CD14-positive monocyte (primary cell): Measurements from ENCODE around the gene RPS6KA2. TPM values are rescaled to one million over a fixed set of nuclear protein-coding genes. Genes with fewer than 3 reads are reported as not detected.
A peak's percentile ranks its signal among the peaks of the same experiment; 100 is the strongest.

ENCODE experiments used
- DNase-seq, 3 donors: peaks; one replicate each; pipeline ENCODE4 v3.0.0-alpha.2; 2011 to 2022
- H2AFZ ChIP-seq: 2 replicates; pipeline ENCODE4 v1.6.0; 2012; ENCODE audit warnings: mild to moderate bottlenecking, low read depth, low read length, inconsistent platforms; ENCODE audit not compliant: insufficient read depth, poor library complexity, severe bottlenecking
- H3K27ac ChIP-seq, 2 donors: 1 replicate in 1 of 2; 2 replicates in 1 of 2; pipeline ENCODE4 v1.5.1; 2012 to 2013; ENCODE audit warnings: low read length in 2 of 2, control low read depth in 1 of 2, inconsistent platforms in 1 of 2, low read depth in 1 of 2, mild to moderate bottlenecking in 1 of 2
- H3K27me3 ChIP-seq, 2 donors: one replicate each; pipeline versions ENCODE4 v1.6.0 to v1.6.1; 2011 to 2013; ENCODE audit warnings: low read length in 2 of 2; ENCODE audit not compliant: control insufficient read depth in 2 of 2, insufficient read depth in 2 of 2
- H3K36me3 ChIP-seq, 2 donors: replicated peaks in 1 of 2; 1 replicate in 1 of 2; 2 replicates in 1 of 2; pipeline versions ENCODE4 v1.5.1 to v1.6.1; 2012 to 2013; ENCODE audit warnings: low read length in 2 of 2, control low read depth in 1 of 2, inconsistent platforms in 1 of 2, mild to moderate bottlenecking in 1 of 2; ENCODE audit not compliant: insufficient read depth in 2 of 2, control insufficient read depth in 1 of 2
- H3K4me1 ChIP-seq, 2 donors: 1 replicate in 1 of 2; 2 replicates in 1 of 2; pipeline versions ENCODE4 v1.5.1 to v1.6.1; 2012 to 2013; ENCODE audit warnings: low read length in 2 of 2, control low read depth in 1 of 2, inconsistent platforms in 1 of 2, mild to moderate bottlenecking in 1 of 2, moderate library complexity in 1 of 2; ENCODE audit not compliant: insufficient read depth in 2 of 2, control insufficient read depth in 1 of 2
- H3K4me2 ChIP-seq: replicated peaks from 2 replicates; pipeline ENCODE3; 2012; ENCODE audit warnings: low read length, moderate library complexity, mild to moderate bottlenecking; ENCODE audit not compliant: poor library complexity, severe bottlenecking; ENCODE audit errors: extremely low read depth
- H3K4me3 ChIP-seq, 3 experiments: fragments of 200-600 bp in 1 of 3; sonication (generic) in 1 of 3; replicated peaks in 1 of 3; 1 replicate in 2 of 3; 2 replicates in 1 of 3; pipeline ENCODE4 v1.5.1; 2011 to 2013; ENCODE audit warnings: low read length in 3 of 3, mild to moderate bottlenecking in 3 of 3, control low read depth in 2 of 3, low read depth in 2 of 3, inconsistent platforms in 1 of 3, moderate library complexity in 1 of 3
- H3K79me2 ChIP-seq: 2 replicates; pipeline ENCODE4 v1.6.0; 2012; ENCODE audit warnings: mild to moderate bottlenecking, control low read depth, inconsistent platforms, low read length, moderate library complexity; ENCODE audit not compliant: insufficient read depth
- H3K9ac ChIP-seq: 2 replicates; pipeline ENCODE4 v1.6.0; 2017; ENCODE audit warnings: low read length, mild to moderate bottlenecking; ENCODE audit not compliant: insufficient read depth, poor library complexity, severe bottlenecking
- H3K9me3 ChIP-seq, 2 donors: replicated peaks in 1 of 2; 1 replicate in 1 of 2; 2 replicates in 1 of 2; pipeline versions ENCODE4 v1.5.1 to v1.6.1; 2012 to 2013; ENCODE audit warnings: low read length in 2 of 2, control low read depth in 1 of 2; ENCODE audit not compliant: control insufficient read depth in 1 of 2, insufficient read depth in 1 of 2
- H4K20me1 ChIP-seq: 2 replicates; pipeline ENCODE4 v1.6.0; 2012; ENCODE audit warnings: mild to moderate bottlenecking, low read length, control low read depth, moderate library complexity; ENCODE audit not compliant: insufficient read depth
- H3K27ac Mint-ChIP-seq, 7 donors: one replicate each; pipeline ENCODE4 v1.8.0; 2020; ENCODE audit warnings: mild to moderate bottlenecking in 7 of 7, mixed read lengths in 7 of 7, moderate library complexity in 6 of 7, inconsistent platforms in 2 of 7
- H3K27me3 Mint-ChIP-seq, 3 donors: one replicate each; pipeline ENCODE4 v1.8.0; 2021 to 2022; ENCODE audit warnings: low read depth in 3 of 3, mild to moderate bottlenecking in 3 of 3, mixed read lengths in 3 of 3, moderate library complexity in 3 of 3, inconsistent platforms in 1 of 3
- H3K36me3 Mint-ChIP-seq, 2 donors: one replicate each; pipeline ENCODE4 v1.8.0; 2020; ENCODE audit warnings: mixed read lengths in 2 of 2, inconsistent platforms in 1 of 2, mild to moderate bottlenecking in 1 of 2
- H3K4me1 Mint-ChIP-seq: one replicate; pipeline ENCODE4 v1.8.0; 2020; ENCODE audit warnings: mild to moderate bottlenecking, mixed read lengths
- H3K4me3 Mint-ChIP-seq, 2 donors: one replicate each; pipeline ENCODE4 v1.8.0; 2020; ENCODE audit warnings: mild to moderate bottlenecking in 2 of 2, mixed read lengths in 2 of 2, moderate library complexity in 1 of 2
- H3K9me3 Mint-ChIP-seq, 7 donors: one replicate each; pipeline ENCODE4 v1.8.0; 2020 to 2022; ENCODE audit warnings: mixed read lengths in 7 of 7, mild to moderate bottlenecking in 6 of 7, moderate library complexity in 6 of 7, inconsistent platforms in 2 of 7
- CTCF ChIP-seq: fragments of 200-600 bp; IDR thresholded peaks from one replicate; pipeline ENCODE4 v1.8.0; 2022; ENCODE audit warnings: antibody characterized with exemption, mild to moderate bottlenecking
- WGBS: methylation state at CpG from one replicate; pipeline ENCODE4 v1.1.5; 2013; ENCODE audit warnings: missing lambda C conversion rate; ENCODE audit not compliant: insufficient coverage; 5-methylcytosine and 5-hydroxymethylcytosine counted together
- intact Hi-C, 2 donors: fragments of 100-400 bp; cut with micrococcal nuclease; formaldehyde crosslinking; loops; one replicate each; pipeline versions ENCODE4 v1.15.0 to v1.15.1; 2023
- polyA plus RNA-seq, 3 donors: library from polyadenylated mRNA; depleted of rRNA in 1 of 3; unstranded in 2 of 3; stranded (reverse) in 1 of 3; fragments of 300-500 nt in 2 of 3; fragments of >200 nt in 1 of 3; fragmentation: Illumina TruSeq in 2 of 3; gene quantifications; 1 replicate in 2 of 3; 2 replicates in 1 of 3; pipeline ENCODE4 v1.2.3, GENCODE V29; 2012 to 2021

The RPS6KA2 gene
- polyA plus RNA-seq, 3 donors = 1.4 to 3.1 (median 1.9) TPM

- intact Hi-C loops = no loop called here
- no peaks in the 10 kb centered on the region for H3K36me3 ChIP-seq
- no peak overlapping the region for H3K4me2 ChIP-seq
- H3K4me3 Mint-ChIP-seq = peak overlapping the region in 1 of 2 donors; percentile 18
- H4K20me1 ChIP-seq = no peaks in the 10 kb centered on the region
- peaks cover 0 to 6% (median 0%) of the 10 kb centered on the region in 7 donors for H3K9me3 Mint-ChIP-seq
- H2AFZ ChIP-seq = no peak overlapping the region
- no peaks in the 10 kb centered on the region for H3K4me1 Mint-ChIP-seq
- H3K4me1 ChIP-seq = no peaks in the 10 kb centered on the region
- no peaks in the 10 kb centered on the region for H3K27me3 ChIP-seq
- no peak for TF ChIP-seq CTCF
- H3K79me2 ChIP-seq = no peaks in the 10 kb centered on the region
- H3K9ac ChIP-seq = no peak overlapping the region
- 99% methylated on average over 9 of the region's 9 CpGs for WGBS
- H3K9me3 ChIP-seq = no peaks in the 10 kb centered on the region
- no peak for DNase-seq
- H3K27me3 Mint-ChIP-seq = peaks cover 8 to 12% (median 9%) of the 10 kb centered on the region in 3 donors
- no peaks in the 10 kb centered on the region for H3K36me3 Mint-ChIP-seq
- no peak overlapping the region for H3K27ac ChIP-seq
- no peak overlapping the region for H3K4me3 ChIP-seq
- no peak overlapping the region for H3K27ac Mint-ChIP-seq
Measured at GRCh38 chr6:166562726-166563125, 64.3 kb downstream of the RPS6KA2 start.

GRCh38 chr6:166561771-166562359, 65.2 kb downstream of the RPS6KA2 start:
- Mint-ChIP-seq H3K27me3 (peaks cover 8 to 12% (median 9%) of the 10 kb centered on the region in 3 donors), H3K4me1 (peaks cover 7% of the 10 kb centered on the region), H3K9me3 (peaks cover 0 to 6% (median 0%) of the 10 kb centered on the region in 7 donors), H3K36me3 (no peaks in the 10 kb centered on the region), H3K4me3 (no peak overlapping the region), H3K27ac (no peak overlapping the region)
- WGBS = 92% methylated on average over 4 of the region's 10 CpGs
- Histone ChIP-seq H2AFZ (no peak overlapping the region), H3K4me1 (peaks cover 4 to 5% of the 10 kb centered on the region in 2 donors), H3K79me2 (no peaks in the 10 kb centered on the region), H3K9me3 (no peaks in the 10 kb centered on the region), H3K27ac (no peak overlapping the region), H4K20me1 (no peaks in the 10 kb centered on the region), H3K4me3 (no peak overlapping the region), H3K4me2 (no peak overlapping the region), H3K27me3 (no peaks in the 10 kb centered on the region), H3K9ac (no peak overlapping the region), H3K36me3 (no peaks in the 10 kb centered on the region)
- DNase-seq = no peak
- TF ChIP-seq CTCF = no peak
- intact Hi-C loops = no loop called here
